ENCODE results near the gene PNPLA5. TPM values are rescaled to one million over a fixed set of nuclear protein-coding genes. Genes with fewer than 3 reads are reported as not detected.

The PNPLA5 gene
- total and polyA plus RNA-seq, 2 of the 13 experiments (the other 11 are each of a cell fraction or from before 2014, with no cell fraction given), result not detected

GRCh38 chr22:43928468-43928867 lies 36.7 kb upstream of the PNPLA5 start (continued):
- no peak for TF ChIP-seq GABPA (IDR thresholded peaks at IDR 0.05; ENCODE audit: low read depth, low read length)
- TF ChIP-seq GABPA (CRISPR knock-in tag; IDR thresholded peaks at IDR 0.05; ENCODE audit: low read depth), result no peak
- no peak for TF ChIP-seq MNT (IDR thresholded peaks at IDR 0.05)
- TF ChIP-seq NCOA2 (CRISPR knock-in tag; IDR thresholded peaks at IDR 0.05), result no peak
- peak; percentile 95 for TF ChIP-seq HNF4G (IDR thresholded peaks at IDR 0.05; ENCODE audit: borderline replicate concordance, low read depth, low read length)
- TF ChIP-seq HNF4G (CRISPR knock-in tag; IDR thresholded peaks at IDR 0.05; ENCODE audit: borderline replicate concordance, low read depth), result peak; percentile 90
- TF ChIP-seq ZNF136 (CRISPR knock-in tag; IDR thresholded peaks at IDR 0.05; ENCODE audit: low read depth), result no peak
- TF ChIP-seq ZNF597 (CRISPR knock-in tag; IDR thresholded peaks at IDR 0.05), result no peak
- 0 out of 2 replicates have a peak, but pooled peaks have one; percentile 18 for TF ChIP-seq ZFX (CRISPR knock-in tag; IDR thresholded peaks at IDR 0.05; ENCODE audit: low read depth)
- TF ChIP-seq NCOR1 (IDR thresholded peaks at IDR 0.05; ENCODE audit: borderline replicate concordance, low read length), result peak; percentile 89
- TF ChIP-seq PATZ1 (CRISPR knock-in tag; IDR thresholded peaks at IDR 0.05), result 0 out of 2 replicates have a peak, but pooled peaks have one; percentile 30
- TF ChIP-seq BORCS8-MEF2B (CRISPR knock-in tag; IDR thresholded peaks at IDR 0.05), result 0 out of 2 replicates have a peak, but pooled peaks have one; percentile 17
- no peak for TF ChIP-seq ZC3H13 (CRISPR knock-in tag; IDR thresholded peaks at IDR 0.05)
- peak; percentile 37; the same call in 1 of the 2 replicates for TF ChIP-seq ZNF501 (CRISPR knock-in tag; IDR thresholded peaks at IDR 0.05)
- TF ChIP-seq ZMAT3 (CRISPR knock-in tag; conservative IDR thresholded peaks at IDR 0.05), result no peak
- TF ChIP-seq RERE (CRISPR knock-in tag; IDR thresholded peaks at IDR 0.05; ENCODE audit: low read depth), result no peak

Data from HepG2 (cell line).